GM12878 (cell line): ENCODE data around the gene GRIP2. TPM values are rescaled to one million over a fixed set of nuclear protein-coding genes. Genes with fewer than 3 reads are reported as not detected.

Experiments used
- ATAC-seq: fragments of 200-7000 bp; cut with Tn5 transposase; 3 replicates; pipeline ENCODE4 v1.9.1; 2020; ENCODE audit warnings: mild to moderate bottlenecking, moderate library complexity
- BruUV-seq: library from RNA; stranded (reverse); fragments of 400-500 nt; replicated peaks from 2 replicates; lab custom pipeline; 2021; lab: Mats Ljungman, UMichigan
- CTCF ChIA-PET: fragments of 300-600 bp; sonication (Branson Sonifier 250); formaldehyde crosslinking; extraction: SDS; loops from one replicate; lab custom pipeline; 2021; ENCODE audit warnings: inconsistent platforms; lab: Yijun Ruan, JAX
- POLR2A ChIA-PET: fragments of 350-600 bp; formaldehyde crosslinking; extraction: SDS; loops from one replicate; lab custom pipeline; 2021; ENCODE audit warnings: inconsistent platforms; lab: Charles Lee
- RAD21 ChIA-PET: fragments of 300-600 bp; sonication (Branson Sonifier 250); formaldehyde crosslinking; loops from one replicate; lab custom pipeline; 2023; ENCODE audit warnings: antibody characterized with exemption; ENCODE audit not compliant: unreplicated experiment; lab: Charles Lee
- SMC1A ChIA-PET: fragments of 300-600 bp; sonication (Branson Sonifier 250); formaldehyde crosslinking; loops from one replicate; lab custom pipeline; 2023; ENCODE audit not compliant: unreplicated experiment, uncharacterized antibody; lab: Charles Lee
- DNase-seq: peaks from one replicate; pipeline ENCODE4 v3.0.0-alpha.2; 2011; ENCODE audit warnings: low read depth, low spot score
- FAIRE-seq: peaks from 3 replicates; lab custom pipeline; 2011; peaks lifted over from hg19 to GRCh38; lab: Jason Lieb, UNC
- H2AFZ ChIP-seq: 2 replicates; pipeline ENCODE4 v1.6.0; 2011; ENCODE audit warnings: low read depth, low read length, control low read depth; ENCODE audit not compliant: control insufficient read depth
- H3K27ac ChIP-seq: 2 replicates; pipeline ENCODE4 v1.5.1; 2011; ENCODE audit warnings: control low read depth; ENCODE audit not compliant: control insufficient read depth, insufficient read depth
- H3K27me3 ChIP-seq, 2 experiments: replicated peaks in 1 of 2; 2 replicates each; pipeline versions ENCODE4 v1.6.0 to v1.6.1; 2011; ENCODE audit warnings: low read length in 1 of 2; ENCODE audit not compliant: control insufficient read depth in 2 of 2, insufficient read depth in 2 of 2
- H3K36me3 ChIP-seq, 2 experiments: 2 replicates each; pipeline ENCODE4 v1.5.1; 2011; ENCODE audit warnings: low read length in 1 of 2; ENCODE audit not compliant: control insufficient read depth in 2 of 2, insufficient read depth in 2 of 2
- H3K4me1 ChIP-seq: 2 replicates; pipeline ENCODE4 v1.6.1; 2011; ENCODE audit warnings: mild to moderate bottlenecking, low read length, moderate library complexity, mixed read lengths; ENCODE audit not compliant: control insufficient read depth, insufficient read depth
- H3K4me2 ChIP-seq: 2 replicates; pipeline ENCODE4 v1.6.0; 2011; ENCODE audit warnings: control low read depth; ENCODE audit not compliant: control insufficient read depth, insufficient read depth
- H3K4me3 ChIP-seq: fragments of 200-600 bp; sonication (generic); 2 replicates; pipeline ENCODE4 v1.5.1; 2016
- H3K79me2 ChIP-seq: 2 replicates; pipeline ENCODE4 v1.6.0; 2011; ENCODE audit warnings: low read length; ENCODE audit not compliant: control insufficient read depth, insufficient read depth
- H3K9ac ChIP-seq: 2 replicates; pipeline ENCODE4 v1.8.0; 2011; ENCODE audit warnings: low read length, control low read depth, mixed read lengths; ENCODE audit not compliant: control insufficient read depth, insufficient read depth
- H3K9me3 ChIP-seq: replicated peaks from 3 replicates; pipeline ENCODE4 v1.5.1; 2011; ENCODE audit warnings: mild to moderate bottlenecking, low read length; ENCODE audit not compliant: control insufficient read depth, insufficient read depth
- H4K20me1 ChIP-seq: 2 replicates; pipeline ENCODE4 v1.6.0; 2011; ENCODE audit not compliant: control insufficient read depth, insufficient read depth
- BRCA1 ChIP-seq: IDR thresholded peaks from 2 replicates; pipeline ENCODE4 v1.6.1; 2011; ENCODE audit warnings: low read depth, low read length, improper control_type of control experiment
- CBFB ChIP-seq: IDR thresholded peaks from 2 replicates; pipeline ENCODE4 v1.6.1; 2016; ENCODE audit warnings: antibody characterized with exemption, low read depth
- CBX3 ChIP-seq: fragments of 200-600 bp; sonication (generic); IDR thresholded peaks from 2 replicates; pipeline ENCODE4 v1.6.1; 2016; ENCODE audit warnings: low read depth, borderline replicate concordance
- CEBPB ChIP-seq, 2 experiments: fragments of 150-350 bp in 1 of 2; IDR thresholded peaks; 2 replicates each; pipeline ENCODE4 v1.6.1; 2012 to 2014; ENCODE audit warnings: low read depth in 2 of 2, low read length in 2 of 2, borderline replicate concordance in 1 of 2, inconsistent platforms in 1 of 2
- CEBPZ ChIP-seq: fragments of 150-350 bp; IDR thresholded peaks from 2 replicates; pipeline ENCODE4 v1.6.1; 2016; ENCODE audit warnings: low read depth, low read length
- CHD1 ChIP-seq: IDR thresholded peaks from 2 replicates; pipeline ENCODE4 v1.6.1; 2012; ENCODE audit warnings: low read depth, low read length, improper control_type of control experiment
- CREB1 ChIP-seq: IDR thresholded peaks from 2 replicates; pipeline ENCODE4 v1.6.1; 2012; ENCODE audit warnings: low read depth, mild to moderate bottlenecking, inconsistent platforms
- E4F1 ChIP-seq: fragments of 450-650 bp; IDR thresholded peaks from 2 replicates; pipeline ENCODE4 v1.6.1; 2018; ENCODE audit warnings: borderline replicate concordance, mild to moderate bottlenecking; ENCODE audit not compliant: partially characterized antibody
- EGR1 ChIP-seq, 2 experiments: IDR thresholded peaks; 1 replicate in 1 of 2; 2 replicates in 1 of 2; pipeline ENCODE4 v1.6.1; 2011 to 2012; ENCODE audit warnings: low read depth in 2 of 2, low read length in 2 of 2, borderline replicate concordance in 1 of 2, mild to moderate bottlenecking in 1 of 2, moderate library complexity in 1 of 2
- ESRRA ChIP-seq: IDR thresholded peaks from 2 replicates; pipeline ENCODE4 v1.6.1; 2012; ENCODE audit warnings: mild to moderate bottlenecking, low read length, improper control_type of control experiment
- PKNOX1 ChIP-seq: fragments of 450-650 bp; IDR thresholded peaks from 2 replicates; pipeline ENCODE4 v1.6.1; 2016; ENCODE audit warnings: mild to moderate bottlenecking
- SMARCA5 ChIP-seq: fragments of 450-650 bp; IDR thresholded peaks from 2 replicates; pipeline ENCODE4 v1.6.1; 2017; ENCODE audit warnings: mild to moderate bottlenecking
- STAT3 ChIP-seq: IDR thresholded peaks from 2 replicates; pipeline ENCODE4 v1.6.1; 2011; ENCODE audit warnings: low read depth, low read length, improper control_type of control experiment
- TCF12 ChIP-seq: IDR thresholded peaks from 2 replicates; pipeline ENCODE4 v1.6.1; 2011; ENCODE audit warnings: low read depth, mild to moderate bottlenecking, low read length
- USF1 ChIP-seq: IDR thresholded peaks from 2 replicates; pipeline ENCODE4 v1.6.1; 2011; ENCODE audit warnings: borderline replicate concordance, low read depth, mild to moderate bottlenecking, moderate library complexity, mixed read lengths, low read length; ENCODE audit not compliant: insufficient read depth; ENCODE audit errors: extremely low read length
- ZNF274 ChIP-seq: IDR thresholded peaks from one replicate; pipeline ENCODE4 v1.8.0; 2011; ENCODE audit not compliant: insufficient read length, insufficient read depth
- WGBS: methylation state at CpG from one replicate; pipeline ENCODE4 v1.1.6; 2016; ENCODE audit warnings: low lambda C conversion rate; ENCODE audit not compliant: insufficient replicate concordance, insufficient coverage; ENCODE audit errors: missing lambda C conversion rate; 5-methylcytosine and 5-hydroxymethylcytosine counted together
- in situ Hi-C: fragments of 300-500 bp; cut with MboI; formaldehyde crosslinking; loops from 9 replicates; pipeline ENCODE4 v1.14.3; 2018; ENCODE audit warnings: mixed read lengths
- intact Hi-C: fragments of 100-400 bp; cut with micrococcal nuclease; formaldehyde crosslinking; loops from one replicate; pipeline ENCODE4 v1.14.2; 2022; ENCODE audit not compliant: unreplicated experiment
- polyA plus RNA-seq, 11 experiments: library from polyadenylated mRNA; depleted of rRNA in 4 of 11; unstranded in 6 of 11; stranded (reverse) in 5 of 11; fragments of >200 nt; fragmentation: Nextera tagmentation in 4 of 11; fragmentation: Illumina TruSeq in 1 of 11; extraction: Ambion mirVana in 4 of 11; extraction: Trizol in 1 of 11; gene quantifications; 1 replicate in 1 of 11; 2 replicates in 10 of 11; pipeline versions ENCODE4 v1.2.1 to v1.2.3, GENCODE V29; 2011 to 2016; ENCODE audit warnings: inconsistent platforms in 2 of 11, missing spikeins in 2 of 11, low read depth in 1 of 11
- total RNA-seq, 4 experiments: library from RNA; depleted of rRNA in 3 of 4; stranded (reverse); fragments of >200 nt in 3 of 4; fragmentation: Illumina TruSeq in 1 of 4; extraction: Trizol in 1 of 4; gene quantifications; 2 replicates each; pipeline versions ENCODE4 v1.2.1 to v1.2.3, GENCODE V29; 2013 to 2021

The GRIP2 gene
- total and polyA plus RNA-seq, 10 of the 15 experiments (the other 5 are each of a cell fraction or from before 2014, with no cell fraction given) = not detected

- no peaks in the 10 kb centered on the region for H3K4me1 ChIP-seq
- H3K27me3 ChIP-seq = peaks cover 4 to 6% of the 10 kb centered on the region in 2 experiments; a peak in 3 of 4 replicates
- ChIA-PET SMC1A (no interaction called here), POLR2A (no interaction called here), RAD21 (no interaction called here), CTCF (no interaction called here)
- 1% methylated on average over 8 of the region's 8 CpGs for WGBS
- no peaks in the 10 kb centered on the region for H3K79me2 ChIP-seq
- no peak overlapping the region for H2AFZ ChIP-seq
- no peak overlapping the region for H3K4me3 ChIP-seq
- no TSS peak for BruUV-seq
- FAIRE-seq (no peak), ATAC-seq (no peak), DNase-seq (no peak)
- H3K27ac ChIP-seq = no peak overlapping the region
- no peak overlapping the region for H3K9ac ChIP-seq
- no peaks in the 10 kb centered on the region for H3K36me3 ChIP-seq
- in situ Hi-C loops = no loop called here
- no peaks in the 10 kb centered on the region for H4K20me1 ChIP-seq
- intact Hi-C loops = no loop called here
- H3K4me2 ChIP-seq = no peak overlapping the region
- H3K9me3 ChIP-seq = no peaks in the 10 kb centered on the region
- no peak for TF ChIP-seq CEBPZ
- TF ChIP-seq PKNOX1 = no peak
- TF ChIP-seq CBFB = no peak
- TF ChIP-seq ESRRA = no peak
- TF ChIP-seq TCF12 = no peak
- no peak for TF ChIP-seq EGR1 (IDR thresholded peaks at IDR 0.05; ENCODE audit: borderline replicate concordance in 1 of 2, low read depth in 2 of 2, low read length in 2 of 2)
- no peak for TF ChIP-seq CBX3
- no peak for TF ChIP-seq SMARCA5
- TF ChIP-seq ZNF274 = no peak
- no peak for TF ChIP-seq CREB1
- no peak for TF ChIP-seq BRCA1
- TF ChIP-seq USF1 = no peak
- no peak for TF ChIP-seq CHD1
- no peak for TF ChIP-seq STAT3
- no peak for TF ChIP-seq CEBPB (IDR thresholded peaks at IDR 0.05; ENCODE audit: borderline replicate concordance in 1 of 2, low read depth in 2 of 2, low read length in 2 of 2)
- TF ChIP-seq E4F1 = no peak
Observed at GRCh38 chr3:14561051-14561960, 21.2 kb upstream of the GRIP2 start.
